ENCODE measurements around the gene SDK1. TPM values are rescaled to one million over a fixed set of nuclear protein-coding genes. Genes with fewer than 3 reads are reported as not detected.

The SDK1 gene
- total and polyA plus RNA-seq, 7 experiments from 2014 or later: 0.07 to 2.5 (median 0.54) TPM

DNA sequence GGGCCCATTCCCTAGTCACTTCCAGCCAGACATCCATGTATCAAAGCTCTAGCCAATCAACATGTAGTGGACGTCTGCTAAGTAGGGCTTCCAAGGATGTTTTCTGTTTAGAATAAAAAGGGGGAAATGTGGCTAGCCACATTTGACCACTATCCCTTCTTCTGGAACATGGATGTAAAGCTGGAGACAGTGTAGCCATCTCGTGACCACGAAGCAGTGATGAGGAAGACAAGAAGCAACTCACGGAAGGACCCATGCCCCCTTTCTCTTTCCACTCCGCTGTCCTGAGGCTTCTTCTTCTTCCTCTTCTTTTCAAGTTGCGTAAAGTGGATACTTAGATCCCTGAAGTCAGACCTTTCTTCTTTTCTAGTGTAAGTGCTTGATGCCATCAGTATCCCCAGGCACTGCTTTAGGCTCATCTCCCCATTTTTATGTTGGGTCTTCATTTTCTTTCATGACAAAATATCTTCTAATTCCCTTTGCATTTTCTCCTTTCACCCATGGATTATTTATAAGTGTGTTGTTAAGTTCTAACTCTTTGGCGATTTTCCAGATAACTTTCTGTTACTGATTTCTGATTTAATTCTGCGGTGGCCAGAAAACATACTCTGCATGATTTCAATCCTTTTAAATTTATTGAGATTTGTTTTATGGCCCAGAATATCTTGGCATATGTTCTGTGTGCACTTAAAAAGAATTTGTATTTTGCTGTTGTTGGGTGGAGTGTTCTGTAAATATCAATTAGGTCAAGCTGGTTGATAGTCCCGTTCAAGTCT lies 594.5 kb downstream of the SDK1 start:
- intact Hi-C loops (cut with micrococcal nuclease): loop anchor here in 1 of 2 donors (2.0 to 5.0 kb wide), 2 partner anchors 503 to 1009 kb away; no protein-coding TSS in a partner anchor
- H3K9me3 Mint-ChIP-seq: peaks cover 0 to 1% (median 0%) of the 10 kb centered on the region in 11 donors
- no peaks in the 10 kb centered on the region for H3K4me1 ChIP-seq (ENCODE audit: control insufficient read depth in 2 of 2, insufficient read depth in 2 of 2, low read length in 2 of 2)
- peaks cover 0 to 9% (median 0%) of the 10 kb centered on the region in 5 donors for H3K27me3 Mint-ChIP-seq
- H3K4me1 Mint-ChIP-seq: peaks cover 0 to 9% (median 0%) of the 10 kb centered on the region in 7 donors
- H3K27me3 ChIP-seq (ENCODE audit: control insufficient read depth in 2 of 2, insufficient read depth in 2 of 2, low read length in 2 of 2): no peaks in the 10 kb centered on the region
- H3K36me3 Mint-ChIP-seq: no peaks in the 10 kb centered on the region
- DNase-seq (no peak), ATAC-seq (no peak)
- no peaks in the 10 kb centered on the region for H3K9me3 ChIP-seq (ENCODE audit: control insufficient read depth in 2 of 3, low read length in 3 of 3)
- no peak overlapping the region for H3K4me3 ChIP-seq (ENCODE audit: low read length)
- CTCF ChIA-PET: interaction anchor here (1.2 to 1.8 kb wide), 3 partner anchors 14 to 1030 kb away, joined by 4 to 5 read pairs (median 4); no protein-coding TSS in a partner anchor
- no peaks in the 10 kb centered on the region for H3K36me3 ChIP-seq (ENCODE audit: control insufficient read depth in 2 of 3, insufficient read depth in 3 of 3, low read length in 3 of 3)
- no peak overlapping the region for H3K4me3 Mint-ChIP-seq
- no peak overlapping the region for H3K27ac ChIP-seq (ENCODE audit: low read depth, low read length)
- POLR2A ChIA-PET: no interaction called here
- H3K27ac Mint-ChIP-seq: no peak overlapping the region

DNA sequence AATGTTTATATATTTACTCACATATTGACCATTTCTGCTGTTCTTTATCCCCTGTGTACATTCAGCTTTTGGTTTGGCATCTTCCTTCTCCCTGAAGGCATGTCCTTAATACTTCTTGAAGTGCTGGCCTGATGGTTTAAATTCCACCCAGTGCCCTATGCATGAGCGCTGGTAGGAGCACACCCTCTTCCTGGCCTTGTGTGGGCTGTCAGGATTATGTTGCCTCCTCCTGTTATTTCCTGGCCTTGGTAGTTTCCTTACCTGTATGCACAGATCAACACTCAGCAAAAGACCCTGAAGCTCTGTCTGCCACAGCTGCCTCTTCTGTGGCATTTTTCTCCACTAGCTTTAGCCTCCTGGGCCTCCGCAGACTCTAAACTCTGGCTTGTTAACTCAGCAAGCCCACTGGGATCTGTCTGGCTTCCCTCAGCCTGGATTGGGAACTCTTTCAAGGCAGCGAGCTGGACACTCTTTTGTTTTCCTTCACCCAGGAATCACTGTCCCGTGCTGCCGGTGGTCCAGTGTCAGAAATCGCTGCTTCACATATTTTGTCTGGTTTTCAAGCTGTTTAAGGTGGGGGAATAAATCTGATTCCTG lies 595.2 kb downstream of the SDK1 start:
- Mint-ChIP-seq H3K9me3 (no peaks in the 10 kb centered on the region), H3K4me3 (no peak overlapping the region), H3K27ac (no peak overlapping the region), H3K4me1 (peaks cover 0 to 9% (median 0%) of the 10 kb centered on the region in 7 donors), H3K27me3 (peaks cover 0 to 9% (median 0%) of the 10 kb centered on the region in 5 donors), H3K36me3 (no peaks in the 10 kb centered on the region)
- Histone ChIP-seq H3K4me3 (ENCODE audit: low read length) (no peak overlapping the region), H3K36me3 (ENCODE audit: control insufficient read depth in 2 of 3, insufficient read depth in 3 of 3, low read length in 3 of 3) (no peaks in the 10 kb centered on the region), H3K4me1 (ENCODE audit: control insufficient read depth in 2 of 2, insufficient read depth in 2 of 2, low read length in 2 of 2) (no peaks in the 10 kb centered on the region), H3K27ac (ENCODE audit: low read depth, low read length) (no peak overlapping the region), H3K27me3 (ENCODE audit: control insufficient read depth in 2 of 2, insufficient read depth in 2 of 2, low read length in 2 of 2) (no peaks in the 10 kb centered on the region), H3K9me3 (ENCODE audit: control insufficient read depth in 2 of 3, low read length in 3 of 3) (no peaks in the 10 kb centered on the region)
- POLR2A ChIA-PET: no interaction called here
- intact Hi-C loops (cut with micrococcal nuclease): loop anchor here in 1 of 2 donors (2.0 to 5.0 kb wide), 2 partner anchors 504 to 1009 kb away; no protein-coding TSS in a partner anchor
- CTCF ChIA-PET: interaction anchor here (0.7 to 1.6 kb wide), 3 partner anchors 63 to 1031 kb away, joined by 3 to 7 read pairs (median 4); no protein-coding TSS in a partner anchor
- ATAC-seq (no peak), DNase-seq (no peak)

DNA sequence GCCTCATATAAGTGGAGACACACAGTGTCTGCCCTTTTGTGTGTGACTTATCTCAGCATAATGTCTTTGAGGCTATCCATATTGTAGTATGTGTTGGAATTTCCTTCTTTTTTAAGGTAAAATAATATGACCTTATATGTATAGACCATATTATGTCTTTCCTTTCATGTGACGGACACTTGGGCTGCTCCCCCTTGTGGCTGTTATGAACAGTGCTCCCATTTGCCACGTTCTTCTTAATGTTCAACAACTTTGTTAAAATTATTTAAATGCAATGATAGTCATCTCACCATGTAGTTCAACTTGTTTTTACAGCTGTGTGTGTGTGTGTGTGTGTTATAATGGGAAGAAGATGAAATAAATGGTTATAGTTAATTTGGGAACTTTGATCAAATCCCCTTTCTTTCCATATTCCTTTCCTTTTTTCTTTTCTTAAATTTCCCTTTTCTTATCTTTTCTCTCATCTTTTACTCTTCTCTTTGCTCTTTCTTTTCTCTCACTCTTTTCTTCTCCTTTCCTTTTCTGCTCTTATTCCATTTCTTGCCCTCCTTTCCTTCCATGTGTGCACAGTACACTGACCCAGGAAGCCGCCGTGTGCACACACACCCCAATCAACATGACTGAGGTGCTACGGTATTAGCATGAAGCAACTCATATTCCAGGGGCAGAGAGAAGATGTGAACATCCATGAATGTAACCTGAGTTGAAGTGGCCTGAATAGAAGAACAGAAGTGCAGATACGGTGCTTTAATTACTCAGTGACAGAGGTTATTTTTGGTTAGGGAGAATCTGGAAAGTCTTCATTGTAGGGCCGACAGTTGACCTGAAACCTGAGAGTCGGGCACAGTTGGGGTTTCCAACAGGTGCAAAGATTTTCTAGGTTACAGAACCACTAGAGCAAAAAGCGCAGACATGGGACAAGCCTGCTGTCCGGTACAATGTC lies 596.6 kb downstream of the SDK1 start:
- ChIA-PET CTCF (interaction anchor here (0.6 to 1.6 kb wide), 3 partner anchors 595 to 1010 kb away, joined by 3 to 7 read pairs (median 3); no protein-coding TSS in a partner anchor), POLR2A (no interaction called here)
- Histone ChIP-seq H3K9me3 (ENCODE audit: control insufficient read depth in 2 of 3, low read length in 3 of 3) (no peaks in the 10 kb centered on the region), H3K4me1 (ENCODE audit: control insufficient read depth in 2 of 2, insufficient read depth in 2 of 2, low read length in 2 of 2) (no peaks in the 10 kb centered on the region), H3K4me3 (ENCODE audit: low read length) (no peak overlapping the region), H3K27me3 (ENCODE audit: control insufficient read depth in 2 of 2, insufficient read depth in 2 of 2, low read length in 2 of 2) (no peaks in the 10 kb centered on the region), H3K27ac (ENCODE audit: low read depth, low read length) (no peak overlapping the region), H3K36me3 (ENCODE audit: control insufficient read depth in 2 of 3, insufficient read depth in 3 of 3, low read length in 3 of 3) (no peaks in the 10 kb centered on the region)
- peak overlapping the region in 1 of 9 donors; percentile 12 for H3K27ac Mint-ChIP-seq
- no peaks in the 10 kb centered on the region for H3K36me3 Mint-ChIP-seq
- peaks cover 0 to 9% (median 0%) of the 10 kb centered on the region in 7 donors for H3K4me1 Mint-ChIP-seq
- H3K27me3 Mint-ChIP-seq: peaks cover 0 to 9% (median 0%) of the 10 kb centered on the region in 5 donors
- peak; percentile 77 for ATAC-seq
- intact Hi-C loops (cut with micrococcal nuclease): loop anchor here (1.0 to 5.0 kb wide), 6 partner anchors 435 to 1032 kb away; no protein-coding TSS in a partner anchor
- H3K4me3 Mint-ChIP-seq: no peak overlapping the region
- no peaks in the 10 kb centered on the region for H3K9me3 Mint-ChIP-seq
- peak in 7 of 9 donors; percentile 12 to 55 (median 45) for DNase-seq

DNA sequence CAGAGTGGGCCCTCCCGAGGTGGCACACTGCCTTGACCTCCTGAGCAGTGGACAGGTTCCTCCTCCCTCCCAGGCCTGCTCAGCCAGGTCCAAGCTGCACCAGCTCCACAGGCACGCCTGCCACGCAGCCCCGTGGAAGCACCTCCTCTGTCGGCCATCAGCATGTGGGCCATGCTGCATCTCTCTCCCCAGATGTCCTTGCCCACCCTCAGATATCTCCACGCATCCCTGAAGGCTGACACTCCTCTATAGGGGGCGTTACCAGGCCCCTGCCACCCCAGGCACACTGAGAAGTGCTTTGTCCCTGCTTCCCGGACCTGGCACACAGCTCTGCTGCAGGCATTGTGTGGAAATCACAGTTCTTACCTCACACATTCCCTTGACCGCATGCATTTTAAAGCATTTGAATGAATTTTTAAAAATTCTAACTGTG lies 598.5 kb downstream of the SDK1 start:
- H3K27me3 ChIP-seq (ENCODE audit: control insufficient read depth in 2 of 2, insufficient read depth in 2 of 2, low read length in 2 of 2): no peaks in the 10 kb centered on the region
- no peak overlapping the region for H3K27ac Mint-ChIP-seq
- POLR2A ChIA-PET: no interaction called here
- no peaks in the 10 kb centered on the region for H3K36me3 Mint-ChIP-seq
- H3K4me1 ChIP-seq (ENCODE audit: control insufficient read depth in 2 of 2, insufficient read depth in 2 of 2, low read length in 2 of 2): no peaks in the 10 kb centered on the region
- no peak overlapping the region for H3K27ac ChIP-seq (ENCODE audit: low read depth, low read length)
- DNase-seq (no peak), ATAC-seq (no peak)
- no peaks in the 10 kb centered on the region for H3K9me3 ChIP-seq (ENCODE audit: control insufficient read depth in 2 of 3, low read length in 3 of 3)
- no peaks in the 10 kb centered on the region for H3K36me3 ChIP-seq (ENCODE audit: control insufficient read depth in 2 of 3, insufficient read depth in 3 of 3, low read length in 3 of 3)
- no peak overlapping the region for H3K4me3 ChIP-seq (ENCODE audit: low read length)
- intact Hi-C loops (cut with micrococcal nuclease): loop anchor here in 1 of 2 donors (5.0 kb wide), 1 partner anchor 507 kb away; no protein-coding TSS in a partner anchor
- H3K4me1 Mint-ChIP-seq: peaks cover 0 to 9% (median 0%) of the 10 kb centered on the region in 7 donors
- H3K4me3 Mint-ChIP-seq: no peak overlapping the region
- peaks cover 0 to 5% (median 0%) of the 10 kb centered on the region in 5 donors for H3K27me3 Mint-ChIP-seq
- CTCF ChIA-PET: no interaction called here
- no peaks in the 10 kb centered on the region for H3K9me3 Mint-ChIP-seq

DNA sequence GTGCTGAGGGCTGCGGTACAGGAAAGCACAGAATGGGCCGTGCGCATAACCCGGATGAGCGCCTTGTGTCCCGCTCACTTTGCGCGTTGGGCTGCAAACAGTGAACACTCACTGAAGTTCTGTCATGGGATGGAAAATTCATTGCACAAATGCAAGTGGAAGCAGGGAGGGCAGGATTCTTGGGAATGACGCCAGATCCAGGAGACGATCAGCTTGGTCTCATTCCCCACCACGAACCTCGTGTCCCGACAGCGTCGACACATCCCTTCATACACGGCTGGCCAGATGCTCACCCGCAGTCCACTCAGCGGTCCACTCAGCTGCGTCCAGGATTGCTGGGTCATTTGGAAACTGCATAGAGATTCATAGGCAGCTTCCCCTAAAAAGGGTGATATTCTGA lies 607.1 kb downstream of the SDK1 start:
- no peak for ATAC-seq

DNA sequence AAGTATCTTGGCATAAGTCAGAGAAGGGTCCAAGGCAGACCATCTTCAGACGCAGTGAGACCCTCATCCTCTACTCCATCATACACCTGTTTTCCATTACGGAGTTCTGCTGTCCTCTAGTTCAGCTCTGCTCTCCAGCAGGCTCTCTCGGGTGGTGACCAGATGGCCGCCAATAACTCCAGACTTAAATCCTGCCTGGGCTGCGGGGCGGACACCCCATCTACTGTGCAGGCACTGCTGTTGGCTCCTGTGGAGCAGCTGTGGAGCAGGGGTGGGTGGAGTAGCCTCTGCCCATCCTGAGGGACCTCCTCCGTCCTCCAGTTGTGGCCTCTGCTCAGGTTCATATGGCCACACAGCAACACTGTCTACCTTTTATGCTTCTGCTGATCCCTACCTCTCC lies 608.1 kb downstream of the SDK1 start:
- Histone ChIP-seq H3K36me3 (ENCODE audit: control insufficient read depth in 2 of 3, insufficient read depth in 3 of 3, low read length in 3 of 3) (no peaks in the 10 kb centered on the region), H3K4me1 (ENCODE audit: control insufficient read depth in 2 of 2, insufficient read depth in 2 of 2, low read length in 2 of 2) (no peaks in the 10 kb centered on the region), H3K27ac (ENCODE audit: low read depth, low read length) (no peak overlapping the region), H3K9me3 (ENCODE audit: control insufficient read depth in 2 of 3, low read length in 3 of 3) (no peaks in the 10 kb centered on the region), H3K4me3 (ENCODE audit: low read length) (no peak overlapping the region), H3K27me3 (ENCODE audit: control insufficient read depth in 2 of 2, insufficient read depth in 2 of 2, low read length in 2 of 2) (no peaks in the 10 kb centered on the region)
- ATAC-seq (no peak), DNase-seq (no peak)
- Mint-ChIP-seq H3K9me3 (peaks cover 0 to 1% (median 0%) of the 10 kb centered on the region in 11 donors), H3K4me3 (no peak overlapping the region), H3K27ac (no peak overlapping the region), H3K27me3 (peaks cover 0 to 15% (median 0%) of the 10 kb centered on the region in 5 donors), H3K36me3 (no peaks in the 10 kb centered on the region), H3K4me1 (no peaks in the 10 kb centered on the region)
- ChIA-PET CTCF (interaction anchor here (0.6 to 1.0 kb wide), 2 partner anchors 14 to 269 kb away, joined by 3 to 4 read pairs; no protein-coding TSS in a partner anchor), POLR2A (no interaction called here)
- intact Hi-C loops (cut with micrococcal nuclease): no loop called here

More for the DNA sequence above, 607.1 kb downstream of the SDK1 start:
- Mint-ChIP-seq H3K27ac (no peak overlapping the region), H3K27me3 (peaks cover 0 to 11% (median 0%) of the 10 kb centered on the region in 5 donors), H3K4me1 (no peaks in the 10 kb centered on the region), H3K4me3 (no peak overlapping the region), H3K9me3 (peaks cover 0 to 1% (median 0%) of the 10 kb centered on the region in 11 donors), H3K36me3 (no peaks in the 10 kb centered on the region)
- H3K36me3 ChIP-seq (ENCODE audit: control insufficient read depth in 2 of 3, insufficient read depth in 3 of 3, low read length in 3 of 3): no peaks in the 10 kb centered on the region
- intact Hi-C loops (cut with micrococcal nuclease): no loop called here
- no peak overlapping the region for H3K4me3 ChIP-seq (ENCODE audit: low read length)
- H3K4me1 ChIP-seq (ENCODE audit: control insufficient read depth in 2 of 2, insufficient read depth in 2 of 2, low read length in 2 of 2): no peaks in the 10 kb centered on the region
- H3K27me3 ChIP-seq (ENCODE audit: control insufficient read depth in 2 of 2, insufficient read depth in 2 of 2, low read length in 2 of 2): no peaks in the 10 kb centered on the region
- DNase-seq: no peak
- H3K9me3 ChIP-seq (ENCODE audit: control insufficient read depth in 2 of 3, low read length in 3 of 3): no peaks in the 10 kb centered on the region
- no peak overlapping the region for H3K27ac ChIP-seq (ENCODE audit: low read depth, low read length)
- CTCF ChIA-PET: no interaction called here
- POLR2A ChIA-PET: no interaction called here

All from naive thymus-derived CD4-positive, alpha-beta T cell (primary cell).